Activated T-cell treated with anti-CD3 and anti-CD28 coated beads, Interleukin-2, amount 50 U/mL, for 4 hours (primary cell): ENCODE data around the gene ARHGEF4. TPM values are rescaled to one million over a fixed set of nuclear protein-coding genes. Genes with fewer than 3 reads are reported as not detected.
A peak's percentile ranks its signal among the peaks of the same experiment; 100 is the strongest.

ENCODE experiments used
- ATAC-seq, 2 donors: fragments of 200-7000 bp; cut with Tn5 transposase; one replicate each; pipeline ENCODE4 v1.10.0; 2021
- DNase-seq: peaks from one replicate; pipeline ENCODE4 v3.0.0-alpha.2; 2020
- H3K27me3 Mint-ChIP-seq: one replicate; pipeline ENCODE4 v1.8.0; 2021; ENCODE audit warnings: low read depth, mixed read lengths
- H3K36me3 Mint-ChIP-seq: one replicate; pipeline ENCODE4 v1.8.0; 2022; ENCODE audit warnings: mixed read lengths; ENCODE audit not compliant: insufficient read depth
- H3K4me1 Mint-ChIP-seq: one replicate; pipeline ENCODE4 v1.8.0; 2021; ENCODE audit warnings: low read depth, mixed read lengths
- H3K4me3 Mint-ChIP-seq: one replicate; pipeline ENCODE4 v1.8.0; 2021; ENCODE audit warnings: mild to moderate bottlenecking, moderate library complexity, mixed read lengths
- H3K9me3 Mint-ChIP-seq: one replicate; pipeline ENCODE4 v1.8.0; 2021; ENCODE audit warnings: mixed read lengths
- total RNA-seq, 3 donors: library from RNA; stranded (reverse); gene quantifications; one replicate each; pipeline ENCODE4 v1.2.1, GENCODE V29; 2021

ARHGEF4 gene, protein sequence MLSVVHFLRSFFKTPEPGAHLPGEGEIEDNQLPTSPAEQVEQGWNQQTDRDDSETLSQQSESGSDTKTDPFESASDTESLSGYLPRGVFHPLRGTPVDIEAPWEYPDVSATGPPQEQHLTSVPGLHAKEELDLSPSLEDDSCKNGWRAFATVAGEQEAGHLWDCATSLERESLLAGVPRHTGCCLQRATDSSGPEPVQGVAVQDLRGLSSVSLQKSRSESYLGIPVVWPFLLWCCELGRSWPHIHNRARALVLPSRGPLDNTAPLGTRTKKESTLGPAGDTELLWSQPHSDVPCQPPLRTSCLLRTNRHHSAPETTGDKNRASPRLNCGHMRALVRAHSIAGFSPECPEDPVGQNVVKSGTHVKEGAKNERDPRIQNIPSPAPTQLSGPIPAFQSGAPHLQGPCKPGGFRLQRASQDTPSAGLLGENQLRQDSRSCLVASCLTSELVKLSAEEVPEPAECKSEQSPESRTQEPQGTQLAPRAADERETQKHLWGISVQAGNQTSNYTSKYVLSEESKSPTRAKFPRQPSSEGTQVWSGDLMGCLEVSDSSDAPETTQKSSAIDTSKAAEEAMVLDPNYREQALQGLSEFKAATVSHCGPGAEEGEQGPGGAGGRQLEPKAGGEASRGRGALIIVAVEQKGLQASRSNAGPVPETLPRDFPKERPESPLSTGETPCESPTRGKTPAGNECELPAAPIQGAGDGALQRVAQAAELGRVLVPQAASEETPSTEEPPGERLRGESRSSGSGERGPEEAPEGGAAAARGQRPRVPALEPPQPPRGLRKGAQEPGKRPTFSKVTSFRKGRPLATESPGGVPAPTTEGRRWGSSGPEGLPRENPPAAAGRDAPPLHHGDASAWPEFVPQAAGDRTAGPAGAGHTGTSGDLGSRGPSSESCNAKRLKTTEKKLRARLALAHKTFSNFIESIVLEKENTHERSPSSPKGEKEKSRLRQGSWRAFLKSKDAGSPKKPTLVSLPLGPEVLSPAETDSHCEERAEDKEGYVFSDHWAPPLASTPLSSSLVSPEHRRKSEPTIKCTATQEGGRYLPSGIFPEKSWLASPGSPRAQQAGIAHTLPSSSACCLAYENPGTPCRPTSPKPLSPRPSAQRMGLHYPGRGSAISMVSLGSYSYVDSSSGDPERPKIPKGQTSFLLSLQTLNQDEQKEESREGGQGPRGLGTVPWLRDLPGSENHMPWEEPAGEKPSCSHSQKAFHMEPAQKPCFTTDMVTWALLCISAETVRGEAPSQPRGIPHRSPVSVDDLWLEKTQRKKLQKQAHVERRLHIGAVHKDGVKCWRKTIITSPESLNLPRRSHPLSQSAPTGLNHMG (N-terminal part only)
- under 1 TPM; 0.43 to 0.84 (median 0.58) TPM for total RNA-seq

DNA sequence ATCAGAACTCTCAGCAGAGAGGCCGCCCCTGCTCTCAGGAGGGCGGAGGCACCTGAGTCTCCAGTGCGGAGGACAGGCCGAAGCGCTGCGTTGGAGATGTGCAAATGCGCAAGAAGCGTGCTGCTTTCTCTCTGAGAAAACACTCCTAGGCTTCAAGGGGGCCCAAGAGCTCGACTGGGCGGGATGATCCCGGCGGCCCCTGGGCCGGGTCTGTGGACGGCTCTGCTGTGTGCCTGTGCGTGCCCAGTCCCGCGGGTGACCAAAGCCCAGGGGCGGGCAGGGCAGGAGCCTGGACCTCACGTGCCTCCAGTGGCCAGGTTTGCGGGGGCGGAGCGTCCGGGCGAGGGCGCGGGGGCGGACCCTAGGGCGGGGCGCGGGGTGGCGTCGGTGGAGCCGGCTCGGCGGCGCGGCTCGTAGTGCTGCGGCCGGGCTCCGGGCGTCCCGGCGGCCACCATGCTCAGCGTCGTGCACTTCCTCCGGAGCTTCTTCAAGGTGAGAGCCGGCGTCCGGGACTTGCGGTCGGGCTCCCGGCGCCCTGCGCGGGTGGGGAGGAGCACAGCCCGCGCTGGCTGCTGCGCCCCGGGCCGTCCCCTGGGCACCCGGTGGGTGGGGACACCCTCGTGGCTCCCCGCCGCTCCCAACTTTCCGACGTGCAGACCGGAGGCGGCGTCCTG lies at the start of gene ARHGEF4:
Gene ARHGEF4 (plus strand): TSS at position 414 of the 674 bp plus-strand sequence. CDS start 40 bp downstream, at position 454.
- Mint-ChIP-seq H3K4me1 (no peaks in the 10 kb centered on the region), H3K36me3 (no peaks in the 10 kb centered on the region), H3K27me3 (peaks cover 51% of the 10 kb centered on the region), H3K4me3 (peak within 1 kb of the TSS; percentile 35), H3K9me3 (no peaks in the 10 kb centered on the region)
- ATAC-seq (peak; percentile 53 to 59), DNase-seq (no peak)

DNA sequence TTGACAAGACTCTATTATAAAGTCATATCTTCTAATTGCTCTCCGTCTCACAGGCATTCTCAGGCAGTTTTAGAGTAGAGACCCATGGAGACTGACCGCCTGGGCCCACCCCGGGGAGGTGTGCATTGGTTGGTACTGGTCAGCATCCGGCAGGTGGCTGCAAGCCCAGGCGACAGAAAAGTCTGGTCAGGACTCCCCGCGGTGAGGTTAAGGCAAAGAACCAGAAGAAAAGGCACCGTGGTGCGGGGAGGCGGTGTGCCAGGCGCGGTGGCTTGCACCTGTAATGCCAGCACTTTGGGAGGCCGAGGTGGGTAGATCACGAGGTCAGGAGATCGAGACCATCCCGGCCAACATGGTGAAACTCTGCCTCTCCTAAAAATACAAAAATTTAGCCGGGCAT lies 48.9 kb upstream of the ARHGEF4 start:
- no peaks in the 10 kb centered on the region for H3K36me3 Mint-ChIP-seq
- DNase-seq (no peak), ATAC-seq (no peak)
- H3K27me3 Mint-ChIP-seq = peaks cover 6% of the 10 kb centered on the region
- H3K4me1 Mint-ChIP-seq = no peaks in the 10 kb centered on the region
- H3K4me3 Mint-ChIP-seq = no peak overlapping the region
- no peaks in the 10 kb centered on the region for H3K9me3 Mint-ChIP-seq

DNA sequence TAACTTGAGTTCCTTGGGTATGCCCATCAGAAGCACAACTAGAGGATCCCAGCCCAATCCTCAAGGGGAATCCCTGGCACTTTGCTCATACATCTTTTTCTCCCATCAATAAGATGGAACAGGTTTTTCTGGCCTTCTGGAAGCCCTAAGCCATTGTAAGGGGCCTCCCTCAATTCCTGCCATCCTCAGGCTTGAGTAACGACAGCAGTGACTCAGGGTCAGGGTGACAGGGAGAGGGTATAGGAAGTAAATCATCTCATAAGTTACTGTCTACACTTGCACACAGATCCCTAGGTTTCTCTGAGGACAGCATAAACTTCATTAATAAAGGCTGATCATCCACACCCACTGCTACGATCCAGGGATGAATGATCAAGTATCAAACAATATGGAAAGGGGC lies 46.4 kb upstream of the ARHGEF4 start:
- DNase-seq = no peak

DNA sequence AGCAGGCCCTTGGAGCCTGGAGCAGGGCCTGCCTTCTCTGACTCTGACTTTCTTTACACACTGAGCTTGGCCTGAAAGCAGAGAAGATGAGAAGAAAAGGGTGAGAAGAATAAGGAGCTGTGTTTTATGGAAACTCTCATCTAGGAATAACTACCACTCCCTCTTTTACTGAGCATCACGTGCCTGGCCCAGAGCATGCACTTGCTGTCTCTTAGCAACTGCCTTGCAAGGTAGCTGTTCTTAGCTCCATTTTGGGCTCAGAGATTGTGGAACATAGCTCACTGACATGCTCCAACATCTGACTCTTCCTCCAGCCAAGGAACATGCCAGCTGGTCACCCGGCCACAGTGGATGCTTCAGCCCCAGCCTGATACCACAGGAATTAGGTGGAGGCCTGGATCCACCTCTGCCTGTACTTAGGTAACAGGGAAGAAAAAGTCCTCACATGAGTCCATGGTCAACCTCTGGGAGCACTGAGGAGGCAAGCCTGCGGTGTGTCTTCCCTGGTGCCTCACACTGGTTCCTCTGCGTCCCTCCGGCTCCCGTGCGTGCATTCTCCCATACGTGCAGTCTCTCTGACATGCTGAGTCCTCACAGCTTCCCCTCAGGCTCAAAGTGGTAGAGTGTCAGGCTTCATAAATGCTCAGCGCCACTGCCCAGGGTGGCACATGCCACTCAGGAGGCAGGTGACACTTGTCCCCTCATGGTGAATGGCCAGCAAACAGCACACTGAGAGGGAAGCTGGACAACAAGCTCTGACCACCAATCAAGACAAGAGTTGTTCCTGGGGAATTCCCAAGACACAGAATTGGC lies 45.7 kb upstream of the ARHGEF4 start:
- peaks cover 6% of the 10 kb centered on the region for H3K27me3 Mint-ChIP-seq
- no peak overlapping the region for H3K4me3 Mint-ChIP-seq
- H3K4me1 Mint-ChIP-seq = no peaks in the 10 kb centered on the region
- H3K9me3 Mint-ChIP-seq = no peaks in the 10 kb centered on the region
- no peak for ATAC-seq
- no peak for DNase-seq
- no peaks in the 10 kb centered on the region for H3K36me3 Mint-ChIP-seq

More for the DNA sequence above, 46.4 kb upstream of the ARHGEF4 start:
- H3K4me1 Mint-ChIP-seq = no peaks in the 10 kb centered on the region
- ATAC-seq = no peak
- no peaks in the 10 kb centered on the region for H3K36me3 Mint-ChIP-seq
- H3K27me3 Mint-ChIP-seq = peaks cover 6% of the 10 kb centered on the region
- H3K9me3 Mint-ChIP-seq = no peaks in the 10 kb centered on the region
- H3K4me3 Mint-ChIP-seq = no peak overlapping the region

DNA sequence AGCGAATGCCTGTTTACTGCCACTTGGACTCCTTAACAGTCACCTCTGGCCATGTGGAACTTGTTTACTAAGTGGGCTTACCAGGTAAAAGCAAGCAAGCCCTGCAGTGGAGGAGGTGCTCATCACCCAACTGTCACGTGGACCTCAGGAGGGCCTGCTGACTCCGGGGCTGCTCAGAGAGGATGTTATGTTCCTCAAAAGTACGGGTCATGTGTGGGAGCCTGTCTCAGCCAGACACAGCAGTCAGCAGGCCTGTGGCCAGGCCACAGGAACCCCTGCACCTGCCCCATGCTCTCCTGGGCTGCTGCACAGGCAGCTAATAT lies 45.1 kb upstream of the ARHGEF4 start:
- Mint-ChIP-seq H3K36me3 (no peaks in the 10 kb centered on the region), H3K27me3 (peaks cover 6% of the 10 kb centered on the region), H3K4me1 (no peaks in the 10 kb centered on the region), H3K4me3 (no peak overlapping the region), H3K9me3 (no peaks in the 10 kb centered on the region)
- DNase-seq (no peak), ATAC-seq (no peak)

DNA sequence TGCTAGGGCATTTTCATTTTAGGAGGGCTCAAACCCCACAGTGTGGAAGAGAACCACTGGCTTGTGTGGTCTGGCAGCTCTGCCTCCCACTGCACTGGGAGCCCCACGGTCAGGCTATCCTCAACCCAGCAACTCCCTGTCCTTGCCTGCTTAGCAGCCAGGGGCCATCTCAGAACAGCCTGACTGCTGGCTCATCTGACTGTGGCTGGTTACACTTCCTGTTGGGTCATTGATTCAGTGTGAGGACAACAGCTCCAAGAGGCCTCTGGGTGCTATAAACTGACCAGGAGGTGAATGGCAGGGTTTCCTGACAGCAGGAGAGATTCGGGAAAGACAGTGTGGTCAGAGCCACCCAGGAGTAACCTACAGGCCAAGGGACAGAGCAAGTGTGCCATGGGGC lies 41.3 kb upstream of the ARHGEF4 start:
- H3K4me1 Mint-ChIP-seq = peaks cover 3% of the 10 kb centered on the region

DNA sequence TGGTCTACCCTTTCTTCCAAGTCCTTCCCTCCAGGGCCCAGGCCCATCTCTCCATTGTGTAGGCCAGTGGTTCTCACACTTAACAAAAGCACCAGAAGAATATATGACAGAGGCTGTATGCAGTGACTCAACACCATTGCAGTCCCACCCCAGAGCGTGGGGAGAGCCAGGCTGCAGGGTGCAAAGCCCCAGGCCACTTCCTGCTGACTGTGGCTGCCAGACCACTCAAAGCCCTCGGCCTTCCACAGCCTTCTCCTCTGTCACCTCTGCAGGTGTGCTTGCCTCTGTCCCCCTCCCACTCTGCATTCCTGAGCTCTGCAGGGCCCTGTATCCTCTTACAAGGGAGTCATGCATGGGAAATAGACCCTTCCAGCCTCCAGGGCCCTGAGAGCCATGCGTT lies 40.4 kb upstream of the ARHGEF4 start:
- Mint-ChIP-seq H3K4me3 (no peak overlapping the region), H3K27me3 (no peaks in the 10 kb centered on the region), H3K36me3 (no peaks in the 10 kb centered on the region), H3K9me3 (no peaks in the 10 kb centered on the region), H3K4me1 (peaks cover 3% of the 10 kb centered on the region)
- no peak for DNase-seq
- no peak for ATAC-seq

More for the DNA sequence above, 41.3 kb upstream of the ARHGEF4 start:
- DNase-seq = no peak
- ATAC-seq = no peak
- Mint-ChIP-seq H3K9me3 (no peaks in the 10 kb centered on the region), H3K27me3 (no peaks in the 10 kb centered on the region), H3K4me3 (no peak overlapping the region), H3K36me3 (no peaks in the 10 kb centered on the region)

DNA sequence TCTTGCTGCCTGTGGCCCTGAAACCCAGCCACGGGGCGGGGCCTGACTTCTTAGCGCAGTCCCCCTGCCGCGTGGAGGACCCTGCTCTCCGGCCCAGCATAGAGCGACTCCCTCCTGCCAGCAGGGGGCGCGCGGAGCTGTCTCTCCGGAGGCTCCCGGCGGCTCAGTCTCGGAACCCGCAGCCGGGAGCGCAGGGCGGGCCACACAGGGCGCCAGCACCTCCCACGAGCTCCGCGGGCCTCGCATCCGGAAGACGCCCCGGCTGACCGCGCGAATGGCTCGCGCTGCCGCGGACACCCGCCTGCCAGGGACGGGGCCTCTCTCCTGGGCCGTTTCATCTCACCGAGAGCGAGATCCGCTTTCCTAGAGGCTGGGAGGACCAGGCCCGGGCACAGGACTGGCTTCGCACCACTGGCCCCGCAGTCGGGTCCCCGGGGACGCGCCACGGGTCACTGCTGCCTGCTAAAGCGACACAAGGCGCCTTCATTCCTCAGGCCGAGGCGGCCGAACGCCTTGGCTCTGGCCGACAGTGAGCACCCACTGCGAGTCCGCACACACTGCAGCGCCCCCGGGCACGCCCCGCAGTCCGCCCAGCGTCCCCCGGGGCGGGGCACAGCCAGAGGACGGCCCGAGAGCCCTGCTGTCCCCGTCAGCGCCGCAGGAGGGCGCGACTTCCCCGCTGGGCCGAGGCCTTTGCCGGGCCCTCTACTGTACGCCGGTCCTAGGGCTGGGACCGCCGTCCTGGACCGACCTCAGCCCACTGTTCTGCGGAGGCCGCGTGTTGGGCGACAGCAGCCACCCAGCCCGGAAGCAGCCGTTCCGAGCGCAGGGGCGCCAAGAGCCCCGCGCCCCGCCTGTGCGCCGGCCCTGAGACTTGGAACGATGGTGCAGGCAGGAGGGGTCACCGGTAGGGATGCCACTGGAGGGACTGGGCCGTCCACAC lies 39.0 kb upstream of the ARHGEF4 start:
- Mint-ChIP-seq H3K36me3 (no peaks in the 10 kb centered on the region), H3K4me1 (peaks cover 3% of the 10 kb centered on the region), H3K9me3 (no peaks in the 10 kb centered on the region), H3K4me3 (peak overlapping the region; percentile 74), H3K27me3 (no peaks in the 10 kb centered on the region)
- ATAC-seq (peak; percentile 93 to 94), DNase-seq (peak; percentile 93)

DNA sequence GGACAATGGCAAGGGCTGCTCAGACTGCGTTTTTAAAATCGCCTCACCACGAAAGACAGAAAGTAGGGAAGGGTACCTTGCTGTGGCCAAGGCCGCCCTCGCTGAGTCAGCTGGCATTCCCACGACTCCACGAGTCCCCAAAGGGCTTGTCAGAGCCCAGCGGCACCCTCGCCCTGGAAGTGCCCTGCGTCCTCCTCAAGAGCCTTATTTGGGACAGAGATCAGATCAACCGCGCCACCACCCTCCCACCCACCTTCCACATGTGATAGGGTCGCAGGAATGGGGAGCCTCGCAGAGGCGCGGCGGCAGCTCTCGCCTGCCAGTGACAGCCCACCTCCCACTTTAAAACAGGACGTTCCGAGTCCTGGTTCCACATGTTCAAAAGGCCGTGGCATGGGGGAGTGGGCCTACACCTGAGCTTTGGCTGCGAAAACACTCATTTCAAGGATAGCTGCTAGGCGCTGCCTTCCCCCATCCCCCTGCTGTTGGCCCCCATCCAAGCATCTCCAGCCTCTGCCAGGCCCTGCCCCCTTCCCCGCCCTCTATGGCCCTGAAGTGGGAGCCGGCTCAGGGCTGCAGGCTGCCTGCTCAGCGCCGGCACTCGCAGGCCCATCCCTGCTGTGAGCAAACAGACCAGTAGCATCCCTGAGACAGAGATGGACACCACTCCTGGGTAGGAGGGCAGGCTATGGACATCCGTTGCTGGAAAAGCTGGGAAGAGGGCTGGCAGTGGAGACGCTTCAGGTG lies 38.1 kb upstream of the ARHGEF4 start:
- H3K27me3 Mint-ChIP-seq = no peaks in the 10 kb centered on the region
- H3K4me1 Mint-ChIP-seq = peaks cover 3% of the 10 kb centered on the region
- H3K4me3 Mint-ChIP-seq = peak overlapping the region; percentile 74
- no peak for DNase-seq
- no peaks in the 10 kb centered on the region for H3K36me3 Mint-ChIP-seq
- no peaks in the 10 kb centered on the region for H3K9me3 Mint-ChIP-seq
- no peak for ATAC-seq

DNA sequence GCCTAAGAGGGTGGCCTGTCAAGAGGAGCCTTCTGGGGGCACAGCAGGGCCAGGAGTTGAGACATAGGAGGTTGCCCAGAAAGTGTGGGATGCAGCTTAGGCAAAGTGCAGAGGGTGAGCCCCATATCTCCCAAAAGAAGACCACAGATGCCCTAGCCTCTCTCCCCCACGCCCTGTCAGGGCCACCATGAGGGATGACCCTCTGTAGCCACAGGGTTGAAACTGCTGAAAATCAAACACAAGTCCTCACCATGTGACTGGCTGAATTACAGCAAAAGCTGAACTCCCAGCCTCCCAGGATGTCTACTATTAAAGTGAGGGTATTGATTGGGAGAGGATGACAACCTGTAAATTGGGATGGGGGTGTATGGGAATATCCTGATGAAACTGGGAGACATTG lies 37.4 kb upstream of the ARHGEF4 start:
- Mint-ChIP-seq H3K27me3 (no peaks in the 10 kb centered on the region), H3K4me1 (peaks cover 3% of the 10 kb centered on the region), H3K4me3 (no peak overlapping the region), H3K36me3 (no peaks in the 10 kb centered on the region), H3K9me3 (no peaks in the 10 kb centered on the region)
- ATAC-seq (no peak), DNase-seq (no peak)

DNA sequence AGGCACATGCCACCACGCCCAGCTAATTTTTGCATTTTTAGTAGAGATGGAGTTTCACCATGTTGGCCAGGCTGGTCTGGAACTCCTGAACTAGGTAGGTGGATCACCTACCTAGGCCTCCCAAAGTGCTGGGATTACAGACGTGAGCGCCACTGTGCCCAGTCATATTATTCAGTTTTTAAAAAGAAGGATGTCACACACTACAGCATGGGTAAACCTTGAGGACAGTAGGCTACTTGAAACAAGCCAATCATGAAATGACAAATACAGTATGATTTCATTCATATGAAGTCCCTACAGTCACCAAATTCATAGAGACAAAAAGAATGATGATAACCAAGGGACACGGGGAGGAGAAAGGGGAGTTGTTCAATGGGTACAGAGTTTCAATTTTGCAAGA lies 31.1 kb upstream of the ARHGEF4 start:
- Mint-ChIP-seq H3K4me3 (no peak overlapping the region), H3K9me3 (no peaks in the 10 kb centered on the region), H3K36me3 (no peaks in the 10 kb centered on the region), H3K27me3 (peaks cover 9% of the 10 kb centered on the region), H3K4me1 (peaks cover 1% of the 10 kb centered on the region)
- ATAC-seq (no peak), DNase-seq (no peak)

DNA sequence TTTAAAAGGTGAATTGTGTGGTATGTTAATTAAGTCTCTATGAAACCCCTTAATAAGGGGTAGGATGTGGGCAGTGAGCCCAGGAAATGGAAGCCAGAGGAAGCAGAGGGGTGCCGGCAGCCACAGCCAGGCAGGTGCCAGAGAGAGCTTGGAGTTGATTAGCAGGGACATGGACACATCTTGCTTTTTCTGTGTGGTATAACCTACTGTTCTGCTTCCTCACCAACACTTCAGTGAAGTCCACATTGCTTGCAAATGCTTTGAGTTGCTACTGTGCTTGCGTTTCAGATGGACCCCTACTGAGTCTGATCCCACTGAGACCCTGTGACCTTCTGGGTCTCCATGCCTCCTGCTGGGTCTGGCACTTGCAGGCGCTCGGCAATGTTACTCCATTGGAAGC lies 30.3 kb upstream of the ARHGEF4 start:
- Mint-ChIP-seq H3K4me1 (peaks cover 1% of the 10 kb centered on the region), H3K27me3 (peaks cover 10% of the 10 kb centered on the region)
- ATAC-seq = no peak

More for the DNA sequence above, 30.3 kb upstream of the ARHGEF4 start:
- no peak overlapping the region for H3K4me3 Mint-ChIP-seq
- no peak for DNase-seq
- H3K9me3 Mint-ChIP-seq = no peaks in the 10 kb centered on the region
- no peaks in the 10 kb centered on the region for H3K36me3 Mint-ChIP-seq
